ENCODE results near the gene TRIM50. TPM values are rescaled to one million over a fixed set of nuclear protein-coding genes. Genes with fewer than 3 reads are reported as not detected.

TRIM50 gene
- total and polyA plus RNA-seq, 2 of the 13 experiments (the other 11 are each of a cell fraction or from before 2014, with no cell fraction given), result 4.2 to 24.5 TPM

DNA sequence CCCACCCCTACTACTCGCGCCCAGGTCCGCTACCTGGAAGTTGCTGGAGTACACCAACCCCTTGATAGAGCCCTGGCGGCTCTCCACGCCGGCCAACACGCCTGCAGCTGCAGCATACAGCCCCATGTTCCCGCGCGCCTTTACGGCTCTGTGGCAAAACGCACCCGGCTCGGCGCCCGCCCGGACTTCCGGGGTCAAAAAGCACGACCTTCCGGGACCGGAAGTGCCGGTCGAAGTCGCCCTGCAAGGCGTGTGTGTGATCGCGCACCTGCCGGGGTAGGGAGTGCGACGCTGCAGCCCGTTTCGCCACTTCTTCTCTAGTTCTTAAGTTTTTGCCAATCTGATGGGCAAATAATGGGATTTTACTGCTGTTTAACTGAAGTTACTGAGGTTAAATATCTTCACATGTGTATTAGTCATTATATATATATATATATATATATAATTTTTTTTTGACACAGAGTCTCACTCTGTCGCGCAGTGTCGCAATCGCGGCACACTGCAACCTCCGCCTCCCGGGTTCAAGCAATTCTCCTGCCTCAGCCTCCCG lies 19.1 kb downstream of the TRIM50 start, which contains the start of gene NSUN5 (continued):
- TF ChIP-seq NCOA5 (CRISPR knock-in tag; IDR thresholded peaks at IDR 0.05), result no peak
- TF ChIP-seq ZMYM4 (CRISPR knock-in tag; IDR thresholded peaks at IDR 0.05), result peak; percentile 62; the same call in 1 of the 2 replicates
- TF ChIP-seq, protein P1, sequence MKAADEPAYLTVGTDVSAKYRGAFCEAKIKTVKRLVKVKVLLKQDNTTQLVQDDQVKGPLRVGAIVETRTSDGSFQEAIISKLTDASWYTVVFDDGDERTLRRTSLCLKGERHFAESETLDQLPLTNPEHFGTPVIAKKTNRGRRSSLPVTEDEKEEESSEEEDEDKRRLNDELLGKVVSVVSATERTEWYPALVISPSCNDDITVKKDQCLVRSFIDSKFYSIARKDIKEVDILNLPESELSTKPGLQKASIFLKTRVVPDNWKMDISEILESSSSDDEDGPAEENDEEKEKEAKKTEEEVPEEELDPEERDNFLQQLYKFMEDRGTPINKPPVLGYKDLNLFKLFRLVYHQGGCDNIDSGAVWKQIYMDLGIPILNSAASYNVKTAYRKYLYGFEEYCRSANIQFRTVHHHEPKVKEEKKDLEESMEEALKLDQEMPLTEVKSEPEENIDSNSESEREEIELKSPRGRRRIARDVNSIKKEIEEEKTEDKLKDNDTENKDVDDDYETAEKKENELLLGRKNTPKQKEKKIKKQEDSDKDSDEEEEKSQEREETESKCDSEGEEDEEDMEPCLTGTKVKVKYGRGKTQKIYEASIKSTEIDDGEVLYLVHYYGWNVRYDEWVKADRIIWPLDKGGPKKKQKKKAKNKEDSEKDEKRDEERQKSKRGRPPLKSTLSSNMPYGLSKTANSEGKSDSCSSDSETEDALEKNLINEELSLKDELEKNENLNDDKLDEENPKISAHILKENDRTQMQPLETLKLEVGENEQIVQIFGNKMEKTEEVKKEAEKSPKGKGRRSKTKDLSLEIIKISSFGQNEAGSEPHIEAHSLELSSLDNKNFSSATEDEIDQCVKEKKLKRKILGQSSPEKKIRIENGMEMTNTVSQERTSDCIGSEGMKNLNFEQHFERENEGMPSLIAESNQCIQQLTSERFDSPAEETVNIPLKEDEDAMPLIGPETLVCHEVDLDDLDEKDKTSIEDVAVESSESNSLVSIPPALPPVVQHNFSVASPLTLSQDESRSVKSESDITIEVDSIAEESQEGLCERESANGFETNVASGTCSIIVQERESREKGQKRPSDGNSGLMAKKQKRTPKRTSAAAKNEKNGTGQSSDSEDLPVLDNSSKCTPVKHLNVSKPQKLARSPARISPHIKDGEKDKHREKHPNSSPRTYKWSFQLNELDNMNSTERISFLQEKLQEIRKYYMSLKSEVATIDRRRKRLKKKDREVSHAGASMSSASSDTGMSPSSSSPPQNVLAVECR (CRISPR knock-in tag; IDR thresholded peaks at IDR 0.05; ENCODE audit: borderline replicate concordance), result peak; percentile 92
- no peak for TF ChIP-seq SRSF4 (IDR thresholded peaks at IDR 0.05; ENCODE audit: low read depth, low read length, poor library complexity, severe bottlenecking)
- peak; percentile 47; the same call in 1 of the 2 replicates for TF ChIP-seq ZNF180 (CRISPR knock-in tag; IDR thresholded peaks at IDR 0.05; ENCODE audit: borderline replicate concordance, low read depth)
- peak; percentile 83; the same call in 1 of the 2 replicates for TF ChIP-seq TEAD2 (CRISPR knock-in tag; IDR thresholded peaks at IDR 0.05)
- TF ChIP-seq, protein P2, sequence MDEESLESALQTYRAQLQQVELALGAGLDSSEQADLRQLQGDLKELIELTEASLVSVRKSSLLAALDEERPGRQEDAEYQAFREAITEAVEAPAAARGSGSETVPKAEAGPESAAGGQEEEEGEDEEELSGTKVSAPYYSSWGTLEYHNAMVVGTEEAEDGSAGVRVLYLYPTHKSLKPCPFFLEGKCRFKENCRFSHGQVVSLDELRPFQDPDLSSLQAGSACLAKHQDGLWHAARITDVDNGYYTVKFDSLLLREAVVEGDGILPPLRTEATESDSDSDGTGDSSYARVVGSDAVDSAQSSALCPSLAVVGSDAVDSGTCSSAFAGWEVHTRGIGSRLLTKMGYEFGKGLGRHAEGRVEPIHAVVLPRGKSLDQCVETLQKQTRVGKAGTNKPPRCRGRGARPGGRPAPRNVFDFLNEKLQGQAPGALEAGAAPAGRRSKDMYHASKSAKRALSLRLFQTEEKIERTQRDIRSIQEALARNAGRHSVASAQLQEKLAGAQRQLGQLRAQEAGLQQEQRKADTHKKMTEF (CRISPR knock-in tag; IDR thresholded peaks at IDR 0.05), result peak; percentile 91
- no peak for TF ChIP-seq TRIM24 (CRISPR knock-in tag; IDR thresholded peaks at IDR 0.05)
- peak; percentile 91 for TF ChIP-seq MYC (CRISPR knock-in tag; IDR thresholded peaks at IDR 0.05; ENCODE audit: borderline replicate concordance)
- peak; percentile 94 for TF ChIP-seq HOXA3 (CRISPR knock-in tag; IDR thresholded peaks at IDR 0.05)
- TF ChIP-seq NONO (IDR thresholded peaks at IDR 0.05), result no peak
- TF ChIP-seq NONO (CRISPR knock-in tag; conservative IDR thresholded peaks at IDR 0.05), result peak; percentile 86
- TF ChIP-seq, protein P3, sequence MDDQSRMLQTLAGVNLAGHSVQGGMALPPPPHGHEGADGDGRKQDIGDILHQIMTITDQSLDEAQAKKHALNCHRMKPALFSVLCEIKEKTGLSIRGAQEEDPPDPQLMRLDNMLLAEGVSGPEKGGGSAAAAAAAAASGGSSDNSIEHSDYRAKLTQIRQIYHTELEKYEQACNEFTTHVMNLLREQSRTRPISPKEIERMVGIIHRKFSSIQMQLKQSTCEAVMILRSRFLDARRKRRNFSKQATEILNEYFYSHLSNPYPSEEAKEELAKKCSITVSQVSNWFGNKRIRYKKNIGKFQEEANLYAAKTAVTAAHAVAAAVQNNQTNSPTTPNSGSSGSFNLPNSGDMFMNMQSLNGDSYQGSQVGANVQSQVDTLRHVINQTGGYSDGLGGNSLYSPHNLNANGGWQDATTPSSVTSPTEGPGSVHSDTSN (CRISPR knock-in tag; IDR thresholded peaks at IDR 0.05; ENCODE audit: borderline replicate concordance), result peak; percentile 91; the same call in 1 of the 2 replicates
- TF ChIP-seq ZNF749 (CRISPR knock-in tag; IDR thresholded peaks at IDR 0.05; ENCODE audit: borderline replicate concordance), result peak; percentile 87
- TF ChIP-seq, protein P4, sequence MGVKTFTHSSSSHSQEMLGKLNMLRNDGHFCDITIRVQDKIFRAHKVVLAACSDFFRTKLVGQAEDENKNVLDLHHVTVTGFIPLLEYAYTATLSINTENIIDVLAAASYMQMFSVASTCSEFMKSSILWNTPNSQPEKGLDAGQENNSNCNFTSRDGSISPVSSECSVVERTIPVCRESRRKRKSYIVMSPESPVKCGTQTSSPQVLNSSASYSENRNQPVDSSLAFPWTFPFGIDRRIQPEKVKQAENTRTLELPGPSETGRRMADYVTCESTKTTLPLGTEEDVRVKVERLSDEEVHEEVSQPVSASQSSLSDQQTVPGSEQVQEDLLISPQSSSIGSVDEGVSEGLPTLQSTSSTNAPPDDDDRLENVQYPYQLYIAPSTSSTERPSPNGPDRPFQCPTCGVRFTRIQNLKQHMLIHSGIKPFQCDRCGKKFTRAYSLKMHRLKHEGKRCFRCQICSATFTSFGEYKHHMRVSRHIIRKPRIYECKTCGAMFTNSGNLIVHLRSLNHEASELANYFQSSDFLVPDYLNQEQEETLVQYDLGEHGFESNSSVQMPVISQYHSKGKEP (CRISPR knock-in tag; IDR thresholded peaks at IDR 0.05), result peak; percentile 90; the same call in 1 of the 2 replicates
- TF ChIP-seq, protein P5, sequence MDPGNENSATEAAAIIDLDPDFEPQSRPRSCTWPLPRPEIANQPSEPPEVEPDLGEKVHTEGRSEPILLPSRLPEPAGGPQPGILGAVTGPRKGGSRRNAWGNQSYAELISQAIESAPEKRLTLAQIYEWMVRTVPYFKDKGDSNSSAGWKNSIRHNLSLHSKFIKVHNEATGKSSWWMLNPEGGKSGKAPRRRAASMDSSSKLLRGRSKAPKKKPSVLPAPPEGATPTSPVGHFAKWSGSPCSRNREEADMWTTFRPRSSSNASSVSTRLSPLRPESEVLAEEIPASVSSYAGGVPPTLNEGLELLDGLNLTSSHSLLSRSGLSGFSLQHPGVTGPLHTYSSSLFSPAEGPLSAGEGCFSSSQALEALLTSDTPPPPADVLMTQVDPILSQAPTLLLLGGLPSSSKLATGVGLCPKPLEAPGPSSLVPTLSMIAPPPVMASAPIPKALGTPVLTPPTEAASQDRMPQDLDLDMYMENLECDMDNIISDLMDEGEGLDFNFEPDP (CRISPR knock-in tag; conservative IDR thresholded peaks at IDR 0.05), result peak; percentile 98
- peak; percentile 84 for TF ChIP-seq ZNF343 (CRISPR knock-in tag; IDR thresholded peaks at IDR 0.05)
- TF ChIP-seq ZNF33A (CRISPR knock-in tag; IDR thresholded peaks at IDR 0.05; ENCODE audit: borderline replicate concordance), result 0 out of 2 replicates have a peak, but pooled peaks have one; percentile 25
